SK-N-SH treated with all-trans-retinoic acid at 6 μM for 48 hours (cell line): ENCODE measurements around the gene CHST6.

Source experiments
- BACH2 ChIP-seq: fragments of 250-450 bp; sonication (Bioruptor Pico); IDR thresholded peaks from 2 replicates; pipeline ENCODE4 v1.9.0; 2021; ENCODE audit warnings: mild to moderate bottlenecking, borderline replicate concordance
- PATZ1 ChIP-seq: fragments of 250-450 bp; sonication (Bioruptor Pico); IDR thresholded peaks from 2 replicates; pipeline ENCODE4 v1.8.0; 2020; ENCODE audit warnings: mild to moderate bottlenecking, moderate library complexity, borderline replicate concordance
- TOX ChIP-seq: fragments of 250-450 bp; sonication (Bioruptor Pico); IDR thresholded peaks from 2 replicates; pipeline ENCODE4 v1.8.0; 2021; ENCODE audit warnings: mild to moderate bottlenecking, moderate library complexity, borderline replicate concordance
- ZFP3 ChIP-seq: fragments of 250-450 bp; sonication (Bioruptor Pico); IDR thresholded peaks from 2 replicates; pipeline ENCODE4 v1.5.0; 2020; ENCODE audit warnings: mild to moderate bottlenecking, moderate library complexity
- ZFP30 ChIP-seq: fragments of 450-650 bp; formaldehyde crosslinking; IDR thresholded peaks from 2 replicates; pipeline ENCODE4 v1.5.0; 2022; ENCODE audit warnings: mild to moderate bottlenecking, moderate library complexity
- ZNF8 ChIP-seq: fragments of 450-650 bp; formaldehyde crosslinking; IDR thresholded peaks from 2 replicates; pipeline ENCODE4 v1.5.0; 2020; ENCODE audit warnings: mild to moderate bottlenecking, moderate library complexity

DNA sequence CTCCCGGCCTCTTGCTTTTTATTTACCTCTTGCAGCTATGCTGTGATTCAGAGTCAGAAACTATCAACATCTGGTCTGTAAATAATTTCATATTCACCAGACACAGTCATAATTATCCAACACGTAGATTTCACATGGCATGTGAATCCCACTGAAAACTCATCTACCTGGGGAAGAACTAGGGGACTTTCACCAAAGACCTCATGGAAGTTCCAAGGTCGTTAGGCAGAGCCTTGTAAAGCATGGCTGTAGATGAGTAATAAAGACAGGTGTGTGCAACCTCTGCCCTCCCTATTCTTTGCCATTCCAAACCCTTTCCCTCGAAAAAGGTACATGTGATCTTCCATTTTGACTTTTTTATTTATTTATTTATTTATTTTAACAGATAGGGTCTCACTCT lies 42.5 kb upstream of the CHST6 start:
- no peak for TF ChIP-seq ZFP30 (CRISPR knock-in tag)
- no peak for TF ChIP-seq PATZ1
- TF ChIP-seq TOX (CRISPR knock-in tag) = no peak
- TF ChIP-seq ZNF8 = no peak
- TF ChIP-seq ZFP3 (CRISPR knock-in tag) = no peak
- TF ChIP-seq BACH2 (CRISPR knock-in tag) = no peak
